HG02588 (cell line): ENCODE measurements around the gene SHF.

Experiments
- ATAC-seq: cut with Tn5 transposase; IDR thresholded peaks from one replicate; pipeline ENCODE4 v1.9.1; 2021; ENCODE audit warnings: mild to moderate bottlenecking, moderate library complexity; ENCODE audit not compliant: unreplicated experiment

SHF gene

GRCh38 chr15:45200001-45200798 lies 12.4 kb upstream of the SHF start:
- ATAC-seq = peak; percentile 33

DNA sequence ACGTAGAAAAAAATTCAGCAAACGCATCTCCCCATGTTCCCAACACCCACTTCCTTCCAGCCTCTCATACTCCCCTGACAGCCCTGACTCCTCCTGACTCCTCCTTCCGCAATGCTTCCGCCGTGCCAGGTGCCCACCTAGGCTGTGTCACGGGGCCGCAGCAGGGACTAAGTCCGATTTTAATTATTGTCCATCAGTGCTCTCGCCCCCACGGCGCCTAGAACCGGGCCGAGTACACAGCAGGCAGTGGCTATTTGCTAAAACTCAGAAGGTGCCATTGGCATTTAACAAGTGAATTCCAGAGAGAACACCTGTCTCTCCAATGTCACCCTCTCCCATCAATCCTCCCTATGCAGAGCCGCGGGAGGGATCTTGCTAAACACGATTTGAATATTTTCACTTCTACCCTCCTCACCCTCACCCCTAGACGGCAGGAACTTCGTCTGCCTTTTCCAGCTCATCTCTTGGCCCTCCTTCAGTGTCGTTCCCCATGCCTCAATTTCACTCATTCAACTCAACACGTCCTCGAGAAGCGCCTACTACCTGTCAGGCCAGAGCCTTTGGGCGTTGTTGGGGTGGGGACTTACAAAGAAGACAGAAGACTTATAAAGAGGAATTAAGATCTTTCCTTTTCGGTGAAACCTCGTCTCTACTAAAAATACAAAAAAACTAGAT lies 11.5 kb upstream of the SHF start:
- ATAC-seq = peak; percentile 20

- peak; percentile 48 for ATAC-seq
These were observed 10.8 kb upstream of the SHF start for GRCh38 chr15:45198337-45199135.

DNA sequence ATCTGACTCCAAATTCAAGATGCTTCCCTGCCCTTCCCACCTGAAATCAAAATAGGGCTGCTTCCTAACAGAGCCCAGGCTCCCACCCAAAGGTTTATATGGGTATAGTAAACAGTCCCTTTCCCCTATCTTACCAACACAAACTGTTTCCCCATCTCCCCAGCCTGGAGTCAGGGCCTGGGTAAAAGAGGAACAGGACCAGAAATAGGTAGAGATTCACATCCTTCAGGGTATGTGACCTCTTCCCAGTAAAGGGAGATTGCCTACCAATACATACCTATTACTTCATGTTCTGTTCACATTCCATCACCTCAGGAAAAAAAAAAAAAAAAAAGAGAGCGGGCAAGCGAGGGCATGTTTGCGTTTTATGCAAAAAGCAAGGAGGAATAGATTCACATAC lies 9.7 kb upstream of the SHF start:
- ATAC-seq = no peak

- no peak for ATAC-seq
These were observed 230 bp downstream of the SHF start for GRCh38 chr15:45187578-45187893.

DNA sequence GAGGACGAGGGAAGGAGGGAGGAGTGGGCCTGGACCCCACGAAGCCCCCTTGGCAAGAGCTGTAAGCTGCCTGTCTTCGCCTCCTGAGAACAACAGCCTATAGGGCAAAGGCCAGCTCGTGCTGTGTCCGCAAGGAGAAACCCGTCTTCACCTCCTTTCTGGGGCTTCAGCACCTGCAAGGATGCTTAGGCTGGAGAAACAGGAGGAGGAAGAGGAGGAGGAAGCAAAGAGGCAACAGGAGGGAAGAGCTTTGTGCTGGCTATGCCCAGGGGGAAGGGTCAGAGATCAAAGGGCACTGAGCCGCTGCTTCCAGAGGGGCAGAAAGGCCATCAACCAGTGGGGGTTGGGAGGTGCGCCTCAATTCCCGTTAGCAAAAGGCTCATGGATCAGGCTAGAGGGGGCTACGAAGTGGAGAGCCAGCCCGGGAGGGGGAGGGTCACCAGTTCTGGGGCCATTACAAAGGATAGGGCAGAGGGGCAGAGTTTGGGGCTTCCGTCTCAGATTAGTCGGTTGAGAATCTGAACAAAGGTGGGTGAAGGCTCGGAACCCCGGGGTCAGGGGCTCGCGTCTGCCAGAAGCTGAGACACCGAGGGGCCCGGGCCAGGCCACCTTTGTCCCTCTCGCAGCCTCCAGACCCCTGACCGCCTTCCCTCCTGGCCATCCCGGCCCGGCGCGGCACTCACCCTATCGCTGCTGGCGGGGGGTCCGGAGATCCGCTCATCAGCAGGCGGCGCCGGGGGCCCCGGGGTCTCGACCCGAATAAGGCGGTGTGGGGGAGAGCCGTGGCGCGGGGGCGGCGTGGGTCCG lies 792 bp downstream of the SHF start:
- ATAC-seq = no peak

DNA sequence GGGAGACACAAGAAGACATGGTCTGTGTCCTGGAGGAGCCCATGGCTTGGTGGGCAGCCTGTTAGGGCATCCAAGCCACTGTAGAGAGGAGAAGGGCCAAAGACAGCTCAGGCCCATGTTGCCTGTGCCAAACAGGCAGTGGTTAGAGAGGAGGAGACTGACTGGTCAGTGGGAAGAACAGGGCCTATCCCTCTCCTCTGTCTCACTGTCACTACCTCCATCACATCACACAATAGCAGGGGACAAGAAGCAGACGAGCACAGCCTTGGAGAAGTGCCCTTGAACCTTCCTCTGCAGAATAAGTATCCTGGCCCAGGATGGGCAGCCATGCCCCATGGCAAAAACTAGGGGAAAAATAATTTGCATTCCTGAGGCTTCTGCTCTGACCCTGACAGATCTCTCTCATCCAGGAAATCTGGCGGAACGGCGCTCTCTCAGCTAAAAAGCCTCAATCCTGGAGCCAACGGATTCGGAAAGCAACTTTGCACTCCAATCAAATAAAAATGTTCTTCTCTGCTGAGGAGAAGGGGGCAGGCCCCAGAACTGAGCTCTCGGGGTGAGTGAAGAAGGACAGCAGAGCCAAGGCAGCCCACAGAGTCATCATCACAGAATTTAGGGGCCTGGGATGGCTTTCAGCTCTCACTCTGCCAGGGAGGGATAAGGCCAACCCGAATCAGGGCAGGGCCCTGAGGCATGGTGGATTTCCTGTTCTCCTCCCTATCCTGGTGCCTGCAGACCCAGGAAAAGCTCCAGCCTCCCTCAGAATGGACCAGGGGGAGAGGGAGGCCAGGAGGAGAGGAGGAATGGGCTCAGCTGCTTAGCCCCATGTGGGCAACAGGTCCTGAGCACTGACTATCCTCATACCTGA lies 1.6 kb downstream of the SHF start:
- ATAC-seq = no peak

DNA sequence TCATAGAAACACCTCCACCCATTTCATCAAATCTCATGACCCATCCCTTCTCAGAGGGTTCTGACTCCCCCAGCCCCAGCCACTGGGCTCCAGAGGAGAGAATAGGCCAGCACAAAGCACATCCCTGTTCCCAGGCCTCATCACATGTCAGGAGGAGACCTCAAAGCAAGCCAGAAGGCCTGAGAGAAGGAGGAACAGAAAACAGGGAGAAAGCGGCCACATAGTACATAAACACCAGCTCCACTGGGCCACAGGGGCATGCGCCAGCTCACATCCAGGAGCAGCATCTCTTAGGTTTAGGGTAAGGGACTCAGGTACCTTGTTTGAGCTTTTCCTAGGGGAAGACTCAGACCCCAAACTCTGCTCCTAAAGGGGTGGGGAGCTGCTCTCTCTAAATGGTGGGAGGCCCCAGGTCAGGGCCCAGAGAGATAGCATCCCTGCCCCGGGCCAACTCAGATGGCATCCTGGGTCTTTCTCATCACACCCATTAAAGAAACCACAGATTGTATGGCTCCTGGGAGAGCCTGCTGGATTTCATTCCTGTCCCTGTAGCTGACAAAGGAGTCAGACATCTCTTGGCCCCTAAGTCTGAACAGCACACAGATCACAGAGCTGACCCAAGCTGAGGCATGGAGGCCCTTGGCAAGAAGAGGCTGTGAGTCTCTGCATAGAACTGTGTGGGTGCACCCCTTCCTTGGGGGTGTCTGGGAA lies 2.5 kb downstream of the SHF start:
- ATAC-seq = no peak

DNA sequence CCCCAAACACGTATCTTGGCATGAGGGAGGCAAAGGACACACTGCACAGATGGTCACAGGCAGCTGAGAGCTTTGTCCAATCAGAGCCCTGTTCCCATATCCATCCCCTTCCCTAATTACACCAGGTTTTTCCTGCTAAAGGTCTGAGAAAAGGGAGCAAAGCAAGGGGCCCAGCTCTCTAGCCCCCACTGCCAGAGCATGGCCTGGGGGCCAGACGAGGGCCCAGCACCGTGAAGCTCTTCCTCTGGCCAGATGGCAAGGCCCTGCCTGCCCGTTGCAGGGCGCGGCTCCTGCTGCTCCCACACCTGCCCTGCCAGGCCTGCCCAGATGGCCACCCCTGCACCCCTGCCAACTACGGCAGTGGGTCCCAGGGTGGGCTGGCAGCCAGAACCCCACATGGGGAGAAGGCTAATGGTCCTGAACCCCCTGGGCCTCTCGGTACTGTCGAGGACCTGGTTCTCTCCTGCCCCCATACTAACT lies 3.2 kb downstream of the SHF start:
- no peak for ATAC-seq

GRCh38 chr15:45183511-45183910 lies 4.3 kb downstream of the SHF start:
- ATAC-seq = no peak

DNA sequence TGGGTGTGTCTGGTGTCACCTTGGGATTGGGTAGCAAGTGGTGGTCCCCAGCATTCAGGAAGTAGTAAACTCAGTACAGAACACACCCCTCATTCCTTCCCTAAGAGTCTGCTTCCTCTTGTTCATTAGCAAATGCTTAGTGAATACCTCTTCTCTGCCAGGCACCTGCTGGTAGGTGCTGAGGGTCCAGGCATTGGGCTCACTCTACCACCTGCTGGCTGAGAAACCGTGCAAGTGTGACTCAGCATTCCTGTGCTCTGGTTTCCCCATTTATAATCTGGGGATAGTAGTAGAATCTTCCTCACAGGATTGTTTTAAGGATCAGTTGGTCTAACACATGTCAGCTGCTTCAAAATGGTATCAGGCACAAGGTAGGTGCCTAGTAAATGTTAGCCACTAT lies 4.8 kb downstream of the SHF start:
- no peak for ATAC-seq

- no peak for ATAC-seq
These were observed 6.1 kb downstream of the SHF start for GRCh38 chr15:45181491-45182285.

- no peak for ATAC-seq
These were observed 6.9 kb downstream of the SHF start for GRCh38 chr15:45180648-45181436.

DNA sequence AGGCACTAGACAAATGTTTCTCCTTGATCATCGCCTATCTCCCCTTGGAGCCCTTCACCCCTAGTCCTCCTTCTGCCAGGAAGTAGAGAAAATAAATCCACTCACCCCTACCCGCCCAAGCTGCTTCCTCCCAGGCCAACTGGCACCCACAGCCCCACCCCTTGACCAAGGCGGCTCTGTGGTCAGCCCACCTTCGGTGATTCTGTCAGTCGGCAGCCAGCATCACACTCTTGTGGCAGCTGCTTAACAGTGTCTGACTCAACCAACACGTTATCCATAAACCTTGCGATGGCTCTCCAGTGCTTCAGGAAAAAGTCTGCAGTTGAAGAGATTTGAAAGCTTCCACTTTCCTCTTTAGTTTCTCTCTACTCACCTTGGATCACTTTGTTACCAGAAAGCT lies 7.6 kb downstream of the SHF start:
- ATAC-seq = no peak

- ATAC-seq = no peak
These were observed 8.4 kb downstream of the SHF start for GRCh38 chr15:45179221-45179985.

DNA sequence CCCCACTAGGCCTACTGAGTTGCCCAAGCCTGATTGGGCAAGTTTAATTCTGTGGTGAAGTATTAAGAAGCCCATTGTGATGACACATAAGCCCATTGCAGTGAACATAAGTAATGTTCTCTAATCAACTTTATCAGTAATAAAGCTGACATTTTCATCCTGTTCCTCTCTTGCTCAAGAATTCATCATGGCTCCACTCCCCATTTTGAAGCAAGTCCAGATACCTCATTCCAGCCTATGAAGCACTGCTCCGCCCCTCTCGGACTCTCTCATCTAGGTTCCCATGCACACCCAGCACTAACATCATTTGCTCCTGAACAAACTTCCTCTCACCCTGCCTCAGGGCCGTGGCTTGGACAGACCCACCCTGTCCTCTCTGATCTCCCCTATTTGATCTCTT lies 10.5 kb downstream of the SHF start:
- no peak for ATAC-seq

DNA sequence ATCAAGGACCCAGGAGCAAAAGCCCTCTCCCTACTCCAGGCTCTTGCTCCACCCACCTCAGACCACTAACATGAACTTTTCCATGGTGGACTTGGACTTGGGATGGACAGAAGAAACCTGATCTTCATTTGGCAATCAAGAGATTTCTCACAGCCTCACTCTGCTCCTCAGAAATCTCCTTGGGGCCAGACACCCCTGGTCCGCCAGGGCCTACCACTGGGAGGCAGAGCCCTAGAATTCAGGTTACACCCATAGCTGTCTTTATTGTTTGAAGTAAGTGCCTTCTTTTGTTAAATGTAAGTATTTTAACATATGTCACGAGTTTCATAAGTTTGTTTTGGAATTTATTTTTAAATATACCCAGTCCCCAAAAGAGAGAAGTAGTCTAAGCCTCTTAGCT lies 13.2 kb downstream of the SHF start:
- ATAC-seq = no peak
